GM19351 (cell line): ENCODE results near the gene PTPRO.
A peak's percentile ranks its signal among the peaks of the same experiment; 100 is the strongest.

Experiments
- ATAC-seq: cut with Tn5 transposase; IDR thresholded peaks from one replicate; pipeline ENCODE4 v1.9.1; 2021; ENCODE audit warnings: mild to moderate bottlenecking, moderate library complexity; ENCODE audit not compliant: unreplicated experiment

The PTPRO gene

DNA sequence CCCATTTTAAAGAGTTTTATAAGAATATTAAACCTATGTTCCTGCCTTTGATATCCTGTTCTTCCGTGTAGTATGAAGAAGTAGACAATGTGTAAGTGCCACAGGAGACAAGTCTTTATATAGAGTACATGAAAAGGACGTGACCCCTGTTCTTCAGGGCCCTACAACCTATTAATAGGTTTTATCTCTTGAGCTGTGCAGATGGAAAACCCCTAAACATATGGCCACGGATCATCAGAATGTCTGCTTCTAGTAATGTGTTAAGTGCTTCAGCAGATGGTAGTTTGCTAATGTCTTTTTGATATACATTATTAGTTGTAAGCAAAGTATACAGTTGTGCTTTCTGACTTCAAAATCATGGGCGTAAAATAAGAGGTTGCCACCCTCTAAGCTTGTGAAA, 228.5 kb downstream of the PTPRO start:
- ATAC-seq: peak; percentile 26

- no peak for ATAC-seq
These were observed 233.1 kb downstream of the PTPRO start for GRCh38 chr12:15555446-15555845.

DNA sequence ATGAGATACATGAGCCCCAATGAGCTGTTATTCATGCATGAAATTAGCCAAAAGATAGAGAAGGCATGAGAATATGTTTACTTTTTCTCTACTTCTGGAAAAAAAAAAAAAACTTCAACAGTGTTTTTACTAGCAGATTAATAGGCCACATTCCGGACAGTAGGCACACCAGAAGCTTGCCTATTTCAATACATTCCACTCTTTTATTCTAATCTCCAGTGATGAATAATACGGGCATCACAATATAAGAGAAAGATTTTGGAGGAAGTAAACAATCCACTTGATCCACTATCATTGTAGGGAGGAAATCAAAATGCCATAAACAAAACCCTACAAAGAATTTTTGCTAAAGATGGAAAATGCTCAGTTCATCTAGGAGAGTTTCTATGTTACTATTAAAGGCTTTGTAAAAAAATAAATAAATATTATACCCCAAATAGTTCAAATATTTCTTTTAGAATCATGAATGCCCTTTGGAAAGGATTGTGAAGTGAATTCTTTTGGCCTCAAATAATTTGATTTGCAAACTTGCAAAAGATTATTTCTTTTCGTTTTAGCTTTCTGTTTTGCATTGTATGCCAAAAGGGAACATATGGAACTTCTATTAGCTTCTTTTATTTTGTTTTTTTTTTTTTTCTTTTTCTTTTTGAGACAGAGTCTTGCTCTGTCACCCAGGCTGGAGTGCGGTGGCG, 234.2 kb downstream of the PTPRO start:
- no peak for ATAC-seq

- peak; percentile 49 for ATAC-seq
These were observed 236.7 kb downstream of the PTPRO start for GRCh38 chr12:15558915-15559528.

GRCh38 chr12:15561396-15561795, 239.1 kb downstream of the PTPRO start:
- no peak for ATAC-seq

GRCh38 chr12:15562263-15562662, 240.0 kb downstream of the PTPRO start:
- ATAC-seq: no peak

GRCh38 chr12:15563663-15564062, 241.4 kb downstream of the PTPRO start:
- ATAC-seq: peak; percentile 62

GRCh38 chr12:15574353-15574752, 252.0 kb downstream of the PTPRO start:
- no peak for ATAC-seq

DNA sequence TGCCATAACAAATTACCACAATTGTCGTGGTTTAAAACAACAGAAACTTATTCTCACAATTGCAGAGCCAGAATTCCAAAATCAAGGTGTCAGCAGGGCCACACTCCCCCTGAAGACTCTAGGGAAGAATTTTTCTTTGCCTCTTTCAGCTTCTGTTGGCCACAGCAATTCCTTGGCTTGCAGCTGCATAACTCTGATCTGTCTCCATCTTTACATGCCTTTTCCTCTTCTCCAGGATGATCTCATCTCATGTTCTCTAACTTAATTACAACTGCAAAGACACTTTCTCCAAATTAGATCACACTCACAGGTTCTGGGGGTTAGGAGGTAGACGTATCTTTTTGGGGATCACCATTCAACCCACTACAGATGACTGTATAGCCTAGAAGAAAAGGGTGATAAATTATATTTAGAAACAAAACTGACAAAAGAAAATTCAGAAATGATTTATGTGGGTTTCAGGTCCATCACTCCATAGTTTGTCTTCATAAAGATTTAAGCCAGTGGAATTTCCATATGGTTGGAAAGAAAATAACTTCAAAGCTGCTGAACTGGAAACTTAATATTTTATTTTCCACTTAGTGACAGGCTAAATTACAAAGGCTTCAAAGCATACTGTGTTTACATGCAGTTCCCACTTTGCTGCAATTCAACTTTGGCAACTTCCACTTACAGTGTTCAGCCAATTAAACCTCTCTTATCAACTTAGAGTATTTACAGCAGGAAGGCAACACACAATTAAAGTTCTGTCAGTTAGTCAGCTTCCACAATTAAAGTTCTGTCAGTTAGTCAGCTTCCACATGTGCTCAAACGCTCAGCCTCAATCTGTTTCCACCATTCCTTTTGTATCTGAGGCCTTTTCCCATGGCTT, 253.6 kb downstream of the PTPRO start:
- no peak for ATAC-seq

DNA sequence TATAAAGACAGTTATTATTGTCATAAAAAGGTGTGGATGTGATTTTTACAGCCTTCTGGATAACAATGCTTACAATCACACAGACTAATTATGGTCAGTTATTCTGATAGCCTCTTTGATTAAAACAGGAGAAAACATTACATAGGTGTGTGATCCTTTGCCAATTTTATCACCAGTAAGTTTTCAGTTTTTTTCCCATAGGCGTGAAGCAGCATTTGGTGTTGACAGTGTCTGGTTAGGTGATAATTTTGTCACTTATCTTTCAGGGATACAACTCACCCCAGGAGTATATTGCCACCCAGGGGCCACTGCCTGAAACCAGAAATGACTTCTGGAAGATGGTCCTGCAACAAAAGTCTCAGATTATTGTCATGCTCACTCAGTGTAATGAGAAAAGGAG, 258.1 kb downstream of the PTPRO start:
- ATAC-seq: no peak

- no peak for ATAC-seq
These were observed 258.7 kb downstream of the PTPRO start for GRCh38 chr12:15581006-15581405.

DNA sequence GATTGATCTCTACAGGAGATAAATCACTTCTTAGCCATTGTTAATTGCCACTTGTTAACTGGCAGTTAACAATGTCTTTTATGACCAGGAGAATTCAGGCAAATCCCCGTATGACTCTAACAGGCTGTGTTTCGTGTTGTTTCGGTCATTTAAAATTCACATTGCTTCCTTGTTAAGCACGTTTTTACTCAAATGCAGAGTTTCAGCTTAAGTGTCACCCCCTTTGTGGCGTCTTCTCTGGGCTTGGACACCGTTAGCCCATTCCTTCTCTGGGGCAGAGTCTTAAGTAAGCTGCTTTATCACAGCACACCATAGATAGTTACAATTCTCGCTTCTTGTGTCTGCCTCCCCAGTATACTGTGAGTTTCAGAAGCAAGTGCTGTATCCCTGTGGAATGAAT, 261.5 kb downstream of the PTPRO start:
- peak; percentile 36 for ATAC-seq

DNA sequence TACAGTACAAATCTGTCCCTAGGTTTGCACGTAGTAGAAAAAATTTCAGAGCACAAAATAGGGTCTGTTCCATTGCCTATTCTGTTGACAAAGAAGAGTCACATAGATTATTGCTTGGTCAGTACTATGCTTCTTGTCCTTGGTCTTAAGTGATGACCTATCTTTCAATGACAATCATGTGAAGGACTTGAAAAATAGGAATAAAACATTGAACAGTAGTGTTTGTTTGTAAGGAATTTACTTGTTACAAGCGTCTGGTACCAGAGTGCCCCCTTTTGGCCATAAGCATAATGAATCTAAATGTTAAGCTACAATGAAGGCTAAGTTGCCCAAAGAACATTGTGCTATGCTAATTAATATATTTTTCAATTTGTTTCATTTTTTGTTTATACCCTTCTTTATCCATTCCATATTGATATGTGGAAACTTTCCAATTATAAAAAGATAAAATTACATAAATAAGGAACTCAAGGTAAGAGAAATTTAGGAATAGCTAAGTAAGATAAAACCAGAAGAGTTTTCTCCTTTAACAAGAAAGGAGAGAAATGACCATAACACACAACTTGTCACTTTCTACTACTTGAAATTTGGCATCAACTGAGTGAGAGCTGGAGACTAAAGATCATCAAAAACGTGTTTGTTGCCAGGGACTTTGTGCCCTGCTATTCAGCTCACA, 262.2 kb downstream of the PTPRO start:
- peak; percentile 62 for ATAC-seq

GRCh38 chr12:15589328-15590032, 267.2 kb downstream of the PTPRO start:
- ATAC-seq: no peak

GRCh38 chr12:15590180-15590826, 268.0 kb downstream of the PTPRO start:
- ATAC-seq: peak; percentile 97

DNA sequence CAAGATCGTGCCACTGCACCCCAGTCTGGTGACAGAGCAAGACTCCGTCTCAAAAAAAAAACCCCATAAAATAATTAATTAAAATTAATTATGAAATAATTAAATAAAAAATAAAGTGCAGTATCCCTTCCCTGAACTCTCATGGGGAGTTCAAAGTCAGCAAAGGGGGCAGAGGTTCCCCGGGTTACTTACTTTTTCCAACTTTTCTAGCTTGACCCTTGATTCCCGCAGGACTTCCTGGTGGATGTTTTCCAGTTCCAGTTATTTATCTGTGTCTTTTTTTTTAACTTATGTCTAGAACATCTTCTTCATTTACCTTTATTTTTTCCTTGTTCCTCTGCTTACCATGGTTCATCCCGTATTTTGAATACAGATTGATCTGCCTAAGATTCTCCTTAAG, 269.5 kb downstream of the PTPRO start:
- ATAC-seq: no peak

- ATAC-seq: no peak
These were observed 270.6 kb downstream of the PTPRO start for GRCh38 chr12:15592934-15593333.

DNA sequence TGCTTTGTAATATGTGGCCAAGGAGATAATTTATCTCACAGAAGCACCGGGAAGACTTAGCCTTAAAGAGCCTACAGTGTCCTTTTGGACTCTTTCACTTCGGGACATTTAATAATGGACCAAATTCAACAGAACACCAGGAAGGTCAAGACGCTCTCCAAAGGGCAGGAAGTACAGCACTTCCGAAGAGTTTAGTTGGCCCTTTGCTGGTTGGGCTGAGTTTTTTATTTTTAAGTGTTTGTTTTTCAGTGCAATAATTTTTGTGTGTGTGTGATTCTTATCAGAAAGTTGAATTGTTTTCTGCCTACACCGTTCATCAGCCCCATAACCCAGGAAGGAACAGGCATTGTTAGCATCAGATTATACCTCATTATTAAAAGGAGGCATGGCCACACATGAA, 273.9 kb downstream of the PTPRO start:
- no peak for ATAC-seq

DNA sequence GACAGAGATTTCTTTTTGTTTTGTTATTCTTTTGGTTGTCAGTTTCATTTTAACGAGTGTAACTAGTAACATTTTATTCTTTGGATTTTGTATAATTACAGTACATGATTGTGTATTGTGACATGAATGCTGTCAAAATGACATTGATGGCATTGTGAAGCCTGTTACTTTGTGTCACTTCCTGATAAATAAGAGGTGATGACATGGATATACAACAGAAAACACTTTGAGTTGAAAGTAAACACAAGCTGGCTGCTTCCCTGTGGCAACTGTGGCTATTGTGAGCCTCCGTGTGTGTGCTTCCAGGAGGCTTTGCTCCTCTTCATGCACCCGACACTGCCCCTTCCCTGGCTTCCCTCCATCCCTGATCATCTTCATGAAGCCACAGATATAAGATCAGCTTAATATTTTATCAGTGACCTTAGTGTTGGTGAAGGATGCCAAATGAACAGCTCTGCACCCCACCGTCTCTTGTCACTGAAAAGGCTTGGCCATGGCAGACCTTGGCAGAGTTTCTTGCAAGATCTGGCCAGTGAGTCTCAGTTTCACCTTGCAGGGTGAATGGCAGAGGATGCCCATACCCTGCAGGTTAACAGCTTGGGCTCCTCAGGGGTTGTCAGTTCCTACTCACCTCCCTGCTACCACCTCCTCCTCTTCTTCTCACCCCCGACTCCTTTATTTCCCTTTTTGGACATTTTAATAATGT, 275.0 kb downstream of the PTPRO start:
- no peak for ATAC-seq
